ENCODE data around the gene RPL3. TPM values are rescaled to one million over a fixed set of nuclear protein-coding genes. Genes with fewer than 3 reads are reported as not detected.
A peak's percentile ranks its signal among the peaks of the same experiment; 100 is the strongest.

RPL3 gene
- total and polyA plus RNA-seq, 3 donors from 2014 or later, result 1,087 to 2,075 (median 2,042) TPM

GRCh38 chr22:39314251-39314971 lies 5.0 kb downstream of the RPL3 start:
- H3K4me1 ChIP-seq, result peaks cover 50% of the 10 kb centered on the region
- no peaks in the 10 kb centered on the region for H3K36me3 ChIP-seq (ENCODE audit: low read depth, missing control alignments)
- no peak overlapping the region for H3K4me3 ChIP-seq
- WGBS, 2 donors, result 40 to 66% methylated on average over 5 to 14 of the region's 14 CpGs
- no peaks in the 10 kb centered on the region for H3K27me3 ChIP-seq
- TF ChIP-seq POLR2A (IDR thresholded peaks at IDR 0.05), result no peak
- peak; percentile 16 to 58 (median 33) for TF ChIP-seq CTCF (IDR thresholded peaks at IDR 0.05)
- peak; percentile 73 for DNase-seq
- intact Hi-C loops (cut with DNase I; ENCODE audit: low total_unique reads), result loop anchor here (5.0 to 10.0 kb wide), 2 partner anchors 142 to 210 kb away; partner anchors contain the start of gene ATF4
- H3K9me3 ChIP-seq, result no peaks in the 10 kb centered on the region
- peak overlapping the region in 1 of 2 donors; percentile 47 for H3K27ac ChIP-seq

GRCh38 chr22:39313258-39314001 lies 6.0 kb downstream of the RPL3 start:
- peaks cover 51% of the 10 kb centered on the region for H3K4me1 ChIP-seq

GRCh38 chr22:39312410-39312809 lies 7.0 kb downstream of the RPL3 start:
- no peaks in the 10 kb centered on the region for H3K36me3 ChIP-seq (ENCODE audit: low read depth, missing control alignments)
- H3K9me3 ChIP-seq, result no peaks in the 10 kb centered on the region
- no peak overlapping the region for H3K27ac ChIP-seq
- intact Hi-C loops (cut with DNase I; ENCODE audit: low total_unique reads), result loop anchor here (5.0 to 10.0 kb wide), 2 partner anchors 140 to 212 kb away; partner anchors contain the start of gene ATF4
- WGBS, 2 donors, result 41 to 54% methylated on average over 5 of the region's 5 CpGs
- no peak overlapping the region for H3K4me3 ChIP-seq
- no peak for DNase-seq
- H3K4me1 ChIP-seq, result peaks cover 44% of the 10 kb centered on the region
- no peaks in the 10 kb centered on the region for H3K27me3 ChIP-seq
- TF ChIP-seq POLR2A (IDR thresholded peaks at IDR 0.05) (no peak), CTCF (IDR thresholded peaks at IDR 0.05) (no peak)

More at GRCh38 chr22:39313258-39314001, 6.0 kb downstream of the RPL3 start:
- TF ChIP-seq POLR2A (IDR thresholded peaks at IDR 0.05), result no peak
- no peak for TF ChIP-seq CTCF (IDR thresholded peaks at IDR 0.05)
- no peak for DNase-seq
- no peak overlapping the region for H3K4me3 ChIP-seq
- 59 to 70% methylated on average over 9 to 19 of the region's 20 CpGs for WGBS, 2 donors
- H3K36me3 ChIP-seq (ENCODE audit: low read depth, missing control alignments), result no peaks in the 10 kb centered on the region
- no peaks in the 10 kb centered on the region for H3K27me3 ChIP-seq
- peak overlapping the region in 1 of 2 donors; percentile 44 for H3K27ac ChIP-seq
- no peaks in the 10 kb centered on the region for H3K9me3 ChIP-seq
- intact Hi-C loops (cut with DNase I; ENCODE audit: low total_unique reads), result loop anchor here (5.0 to 10.0 kb wide), 2 partner anchors 141 to 211 kb away; partner anchors contain the start of gene ATF4

- H3K36me3 ChIP-seq (ENCODE audit: low read depth, missing control alignments), result no peaks in the 10 kb centered on the region
- WGBS, 2 donors, result 84 to 86% methylated on average over 8 to 19 of the region's 19 CpGs
- H3K9me3 ChIP-seq, result no peaks in the 10 kb centered on the region
- H3K4me3 ChIP-seq, result no peak overlapping the region
- no peak overlapping the region for H3K27ac ChIP-seq
- intact Hi-C loops (cut with DNase I; ENCODE audit: low total_unique reads), result loop anchor here (5.0 to 10.0 kb wide), 2 partner anchors 139 to 213 kb away; partner anchors contain the start of gene ATF4
- TF ChIP-seq CTCF (IDR thresholded peaks at IDR 0.05) (no peak), POLR2A (IDR thresholded peaks at IDR 0.05) (no peak)
- no peaks in the 10 kb centered on the region for H3K27me3 ChIP-seq
- no peak for DNase-seq
- H3K4me1 ChIP-seq, result peaks cover 38% of the 10 kb centered on the region
These were observed 7.6 kb downstream of the RPL3 start for GRCh38 chr22:39311592-39312400.

Data from testis (tissue), 3 donors.